ENCODE measurements around the gene MTUS2.

The MTUS2 gene

DNA sequence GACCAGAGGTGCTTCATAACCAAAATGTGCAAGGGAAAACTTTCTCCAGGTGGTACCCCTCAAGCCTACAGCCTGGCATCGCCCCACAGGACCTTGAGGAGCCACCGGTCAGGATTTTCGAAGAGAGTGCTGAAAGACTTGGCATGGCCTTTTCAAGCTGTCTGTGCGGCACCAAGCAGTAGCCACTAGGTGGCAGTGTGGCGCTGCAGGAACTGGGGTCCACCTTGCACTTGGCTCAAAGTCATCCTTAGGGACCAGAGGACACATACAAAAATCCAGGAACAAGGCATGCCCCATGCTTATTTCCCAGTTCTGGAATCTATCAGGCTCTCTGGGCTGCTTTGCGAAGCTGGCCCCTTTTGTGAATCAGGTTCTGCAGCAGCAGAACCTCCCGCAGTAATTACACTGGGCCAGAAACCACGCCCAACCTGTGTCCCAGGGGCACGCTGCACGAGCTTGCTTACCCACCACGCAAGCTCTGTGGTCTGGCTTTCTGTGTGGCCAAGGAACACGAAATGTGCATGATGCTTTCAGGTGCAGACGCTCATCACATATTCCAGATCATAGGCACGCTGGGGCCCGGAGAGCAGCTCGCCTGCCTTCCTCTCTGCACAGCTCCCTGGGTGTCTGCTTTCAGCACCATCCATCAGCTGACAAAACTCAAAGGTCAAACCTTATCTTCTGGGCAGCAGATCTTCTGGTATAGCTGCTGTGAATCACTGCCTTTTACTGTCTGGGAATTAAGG, 688.2 kb downstream of the MTUS2 start:
- DNase-seq (ENCODE audit: low read depth), result peak; percentile 58

- no peak for DNase-seq (ENCODE audit: low read depth)
These were observed 688.7 kb downstream of the MTUS2 start for GRCh38 chr13:29508876-29509252.

- DNase-seq (ENCODE audit: low read depth), result peak; percentile 54
These were observed 690.0 kb downstream of the MTUS2 start for GRCh38 chr13:29509999-29510589.

GRCh38 chr13:29510651-29511084, 690.5 kb downstream of the MTUS2 start:
- DNase-seq (ENCODE audit: low read depth), result no peak

DNA sequence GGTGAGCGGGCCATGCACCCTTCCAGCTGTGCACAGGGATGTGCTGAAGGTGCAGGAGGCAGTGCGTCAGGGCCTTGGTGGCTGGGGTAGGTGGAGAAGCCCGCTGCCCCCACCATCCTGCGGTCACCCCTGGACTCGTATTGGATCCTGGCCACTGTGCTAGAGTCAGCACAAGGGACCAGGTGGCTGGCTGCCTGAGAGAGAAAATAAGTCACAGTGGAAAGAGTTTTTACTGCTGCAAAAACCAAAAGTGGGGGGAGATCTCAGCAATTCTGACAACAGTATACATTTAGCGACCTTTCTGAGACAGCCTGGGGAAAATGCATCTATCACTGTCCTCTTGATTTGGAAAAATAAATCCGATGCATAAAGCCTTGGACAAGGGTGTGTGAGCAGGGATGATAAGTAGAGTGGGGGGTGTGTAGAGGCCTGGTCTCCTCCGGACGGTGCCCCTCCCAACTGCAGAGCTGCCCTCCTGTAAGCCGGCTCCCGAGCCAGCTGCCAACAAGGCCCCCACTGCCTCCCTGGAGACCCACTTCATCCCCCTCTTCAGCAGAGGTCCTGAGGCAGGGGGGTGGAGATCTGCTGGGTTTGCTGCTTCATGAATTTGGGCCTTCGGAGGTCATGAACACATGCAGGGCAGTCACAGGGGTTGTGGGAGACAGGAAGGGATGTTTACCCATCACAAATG, 691.1 kb downstream of the MTUS2 start:
- DNase-seq (ENCODE audit: low read depth), result no peak

DNA sequence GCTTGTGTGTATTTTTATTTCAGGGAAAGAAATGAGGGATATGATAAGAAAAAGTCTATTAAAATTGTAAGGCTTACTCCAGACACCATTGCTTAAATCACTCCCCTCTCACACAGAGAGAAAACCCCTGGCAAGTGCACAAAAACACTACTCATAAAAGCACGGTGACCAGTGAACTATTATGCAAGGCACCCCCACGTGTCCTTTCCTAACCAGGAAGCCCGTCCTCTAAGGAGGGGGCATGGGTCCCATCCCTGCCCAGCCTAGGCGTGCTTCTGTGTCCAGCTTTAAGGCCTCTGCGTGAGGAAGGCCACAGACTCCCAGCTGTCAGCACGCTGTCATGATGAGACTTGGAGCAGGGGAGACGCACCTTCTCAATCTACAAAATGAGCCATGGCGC, 691.8 kb downstream of the MTUS2 start:
- DNase-seq (ENCODE audit: low read depth), result no peak

DNA sequence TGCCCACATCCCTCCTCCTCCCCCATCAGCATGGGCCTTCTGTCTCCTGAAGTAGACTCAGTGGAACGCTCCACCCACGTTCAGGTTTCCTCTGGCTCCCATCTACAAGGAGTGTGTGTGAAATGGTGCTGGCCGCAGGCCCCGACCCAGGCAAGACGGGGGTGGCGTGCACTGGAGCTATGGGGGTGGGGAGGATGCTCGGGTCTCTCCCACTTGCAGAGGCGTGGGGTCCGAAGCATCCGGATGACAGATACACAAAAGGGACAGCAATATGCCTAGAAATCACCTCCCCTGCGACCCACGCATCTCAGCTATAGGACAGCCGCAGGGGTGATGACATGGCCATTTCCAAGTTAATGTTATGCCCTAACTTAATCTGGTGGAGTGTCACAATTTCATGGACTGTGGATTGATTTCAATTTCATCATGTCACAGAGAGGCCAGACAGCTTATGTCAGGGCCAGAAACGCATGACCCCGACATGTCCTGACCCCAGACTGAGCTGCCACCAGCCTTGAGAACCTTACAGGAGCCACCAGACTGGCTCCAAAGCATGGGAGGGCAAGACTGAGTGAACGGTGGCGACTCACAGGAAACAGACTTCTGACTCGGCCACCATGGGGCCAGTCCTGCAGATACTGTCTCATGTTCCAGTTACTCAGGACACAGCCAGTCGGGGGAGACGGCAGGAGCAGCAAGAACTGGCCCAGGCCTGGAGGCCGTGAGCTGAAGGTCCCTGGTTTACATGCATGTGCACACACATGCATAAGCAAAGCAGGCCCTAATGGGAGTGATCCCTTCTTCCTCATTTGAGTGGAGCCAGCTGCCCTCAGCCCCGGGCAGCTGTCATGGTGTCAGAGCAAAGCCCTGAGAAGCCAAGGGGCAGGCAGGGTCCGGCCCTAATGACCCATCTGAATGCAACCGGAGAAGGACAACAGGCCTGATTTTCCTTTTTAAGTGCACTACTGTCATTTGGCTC, 693.2 kb downstream of the MTUS2 start:
- no peak for DNase-seq (ENCODE audit: low read depth)

DNA sequence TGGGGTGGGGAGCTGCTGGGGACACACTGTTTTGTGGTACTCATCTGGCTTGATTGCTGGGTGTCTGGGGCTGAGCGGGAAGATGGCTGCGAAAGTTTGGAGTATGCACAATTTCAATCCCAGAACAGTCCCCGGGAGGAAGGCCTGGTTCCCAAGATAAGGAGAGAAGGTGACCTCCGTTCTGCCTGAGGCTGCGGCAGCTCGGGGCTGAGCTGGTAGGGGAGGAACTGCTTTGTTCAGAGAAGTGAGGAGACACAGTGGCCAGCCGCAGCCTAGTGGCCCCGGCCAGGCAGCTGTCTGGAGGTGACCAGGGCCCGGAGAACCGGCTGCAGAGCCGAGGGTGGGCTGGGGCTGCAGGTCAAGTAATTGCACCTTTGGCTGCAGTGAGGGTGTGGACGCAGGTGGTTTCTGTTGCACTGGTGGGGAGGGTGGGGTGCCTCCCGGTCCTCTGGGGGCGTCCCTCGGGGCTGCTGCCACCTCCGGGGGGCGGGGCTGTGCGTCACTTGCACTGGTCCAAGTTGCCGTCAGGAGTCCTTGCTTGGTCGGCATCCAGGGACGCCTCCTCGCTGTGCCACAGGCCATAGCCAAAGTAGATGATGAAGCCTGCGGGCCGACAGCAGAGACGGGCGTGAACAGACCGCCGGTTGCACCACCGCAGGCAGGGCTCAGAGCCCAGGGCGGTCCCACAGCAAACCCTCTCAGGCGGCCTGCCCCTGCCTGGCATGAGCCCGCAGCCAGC, 694.0 kb downstream of the MTUS2 start:
- DNase-seq (ENCODE audit: low read depth), result no peak

DNA sequence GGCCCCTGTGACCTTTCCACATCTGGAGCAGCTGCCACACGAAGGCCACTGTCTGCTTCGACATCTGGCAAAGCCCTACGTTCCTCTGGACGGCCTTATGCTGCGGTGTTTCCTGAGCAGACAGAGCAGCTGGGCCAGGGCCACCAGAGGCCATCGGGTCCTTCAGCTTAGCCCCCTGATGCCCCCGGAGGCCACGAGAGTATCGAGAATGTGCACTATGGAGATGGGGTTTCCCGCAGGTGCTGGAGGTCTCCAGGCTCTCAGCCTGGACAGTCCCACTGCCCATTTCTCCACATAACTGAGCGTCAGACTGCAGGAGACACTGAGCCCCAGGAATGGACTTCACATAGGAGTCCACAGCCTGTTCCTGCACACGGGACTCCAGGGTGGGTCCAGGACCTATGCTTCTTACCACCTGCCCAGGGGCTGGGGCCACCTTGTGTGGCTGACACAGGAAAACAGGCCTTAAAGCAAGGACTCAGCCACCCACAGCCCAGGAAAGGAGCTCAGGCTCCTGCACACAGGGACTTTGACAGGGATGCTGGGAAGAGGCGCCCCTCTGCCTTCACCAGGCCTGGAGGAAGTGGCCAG, 694.7 kb downstream of the MTUS2 start:
- no peak for DNase-seq (ENCODE audit: low read depth)

DNA sequence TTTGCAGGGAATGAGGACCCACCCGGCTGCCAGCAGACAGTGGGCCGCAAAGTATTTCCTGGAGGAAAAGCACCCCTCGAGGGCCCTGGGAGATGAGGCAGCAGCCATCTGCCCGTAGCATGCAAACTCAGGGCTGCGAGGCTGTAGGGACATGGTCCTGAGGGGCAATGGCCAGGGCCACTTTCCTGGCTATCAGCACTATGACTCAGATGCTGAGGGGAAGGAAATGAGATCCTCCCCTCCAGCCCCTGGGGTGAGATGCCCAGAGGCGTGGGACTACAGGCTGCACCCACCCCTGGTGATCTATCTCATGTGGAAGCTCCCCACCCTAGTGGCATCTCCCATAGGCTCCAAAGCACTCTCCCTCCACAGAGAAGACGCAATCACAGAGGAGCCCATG, 695.2 kb downstream of the MTUS2 start:
- no peak for DNase-seq (ENCODE audit: low read depth)

DNA sequence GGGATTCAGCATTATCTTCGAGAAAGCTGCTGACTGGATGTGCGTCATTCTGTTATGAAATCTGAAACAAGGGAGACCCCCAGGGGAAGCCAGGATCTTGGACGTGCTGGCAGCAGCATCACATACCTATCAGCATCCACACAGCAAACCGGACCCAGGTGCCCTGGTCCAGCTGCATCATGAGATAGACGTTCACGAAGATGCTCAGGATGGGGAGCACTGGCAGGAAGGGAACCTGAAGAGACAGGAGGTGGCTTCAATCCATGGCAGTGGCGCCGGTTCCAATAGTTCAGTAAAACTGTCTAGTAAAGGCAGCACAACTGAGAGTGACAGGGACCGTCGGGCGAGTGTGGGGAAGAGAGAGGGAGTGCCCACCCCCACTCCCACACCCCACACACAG, 695.9 kb downstream of the MTUS2 start:
- no peak for DNase-seq (ENCODE audit: low read depth)

DNA sequence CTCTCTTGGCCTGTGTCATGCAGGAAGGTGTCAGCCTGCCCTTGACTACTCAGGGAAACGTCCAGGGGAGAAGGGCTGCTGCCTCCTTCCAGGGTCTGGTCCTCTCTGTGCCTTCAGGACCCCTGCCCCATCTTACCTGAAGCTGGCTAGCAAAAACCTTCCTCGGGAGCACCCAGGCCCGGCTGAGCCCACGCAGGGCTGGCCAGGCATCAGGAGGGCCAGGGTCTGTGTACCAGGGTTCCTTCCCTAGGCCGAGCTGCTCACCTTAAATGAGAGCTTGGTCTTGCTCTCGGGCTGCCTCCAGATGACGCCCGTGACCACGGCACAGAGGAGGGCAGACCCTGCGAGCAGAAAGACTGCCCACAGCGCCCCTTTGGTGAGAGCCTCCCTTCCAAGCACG, 696.7 kb downstream of the MTUS2 start:
- no peak for DNase-seq (ENCODE audit: low read depth)

GRCh38 chr13:29519921-29520320, 699.8 kb downstream of the MTUS2 start:
- no peak for DNase-seq (ENCODE audit: low read depth)

DNA sequence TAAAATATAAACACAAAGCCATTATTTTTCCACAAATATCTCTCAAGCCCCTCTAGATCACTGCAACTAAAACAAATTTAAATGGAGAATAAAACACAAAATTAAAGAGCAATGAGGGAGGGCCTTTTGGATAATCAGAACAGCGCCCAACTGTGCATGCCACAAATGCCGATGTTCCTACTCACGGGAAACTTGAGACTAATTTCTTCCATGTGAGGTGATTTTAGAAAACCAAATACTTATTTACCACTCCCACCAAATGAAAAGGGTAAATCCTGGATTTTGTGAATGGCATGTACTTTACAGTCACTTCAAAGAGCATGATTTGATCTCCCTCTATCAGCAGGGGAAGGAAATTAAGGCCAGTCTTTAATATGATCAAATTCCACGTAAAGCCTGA, 700.5 kb downstream of the MTUS2 start:
- DNase-seq (ENCODE audit: low read depth), result peak; percentile 55

DNA sequence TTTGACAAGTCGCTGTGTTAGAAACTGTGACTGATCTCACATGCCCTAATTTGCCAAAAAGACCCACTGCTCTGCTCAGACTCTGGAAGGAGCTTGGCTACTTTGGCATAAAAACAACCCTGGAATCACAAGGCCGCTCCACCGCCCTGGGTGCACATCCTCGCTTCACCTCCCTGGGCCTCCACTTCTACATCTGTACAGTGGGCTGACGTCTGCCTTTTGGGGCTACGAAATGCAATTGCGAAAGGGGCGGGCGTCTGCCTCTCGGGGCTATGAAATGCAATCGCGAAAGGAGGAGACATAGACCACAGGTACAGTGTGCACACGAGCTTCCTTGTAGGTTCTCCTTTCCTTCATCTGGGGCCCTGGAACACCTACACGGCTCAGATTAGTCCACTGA, 701.2 kb downstream of the MTUS2 start:
- DNase-seq (ENCODE audit: low read depth), result no peak

DNA sequence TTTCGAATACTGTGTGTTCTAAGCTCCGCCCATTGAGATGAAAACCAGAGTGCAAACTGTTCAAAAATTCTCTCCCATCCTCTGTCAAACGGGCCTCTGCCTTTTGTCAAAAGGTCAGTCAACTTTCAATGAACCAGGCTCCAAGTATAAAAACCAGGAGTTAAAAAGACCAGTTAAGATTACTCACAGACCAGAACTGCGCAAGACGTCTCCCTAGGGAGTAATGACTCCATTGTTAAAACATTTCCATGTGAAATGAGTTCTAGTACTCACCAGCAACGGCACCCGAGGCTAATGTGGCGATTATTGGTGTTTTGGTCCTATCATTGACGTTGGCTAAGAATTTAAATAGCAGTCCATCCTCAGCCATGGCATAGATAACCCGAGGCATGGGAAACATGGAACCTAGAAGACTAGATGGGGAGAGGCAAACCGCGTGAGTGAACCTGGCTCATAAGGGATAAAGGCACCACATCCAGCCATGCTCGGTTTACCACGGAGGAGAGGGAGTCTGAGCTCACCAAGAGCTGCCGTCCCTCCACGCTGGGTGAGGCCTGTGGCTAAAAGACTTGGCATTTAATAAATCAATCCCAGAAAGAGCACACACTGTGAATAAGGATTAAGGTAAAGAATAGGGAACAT, 702.0 kb downstream of the MTUS2 start:
- peak; percentile 96 for DNase-seq (ENCODE audit: low read depth)

GRCh38 chr13:29523199-29523961, 703.2 kb downstream of the MTUS2 start:
- DNase-seq (ENCODE audit: low read depth), result peak; percentile 86

GRCh38 chr13:29524176-29524575, 704.0 kb downstream of the MTUS2 start:
- no peak for DNase-seq (ENCODE audit: low read depth)

DNA sequence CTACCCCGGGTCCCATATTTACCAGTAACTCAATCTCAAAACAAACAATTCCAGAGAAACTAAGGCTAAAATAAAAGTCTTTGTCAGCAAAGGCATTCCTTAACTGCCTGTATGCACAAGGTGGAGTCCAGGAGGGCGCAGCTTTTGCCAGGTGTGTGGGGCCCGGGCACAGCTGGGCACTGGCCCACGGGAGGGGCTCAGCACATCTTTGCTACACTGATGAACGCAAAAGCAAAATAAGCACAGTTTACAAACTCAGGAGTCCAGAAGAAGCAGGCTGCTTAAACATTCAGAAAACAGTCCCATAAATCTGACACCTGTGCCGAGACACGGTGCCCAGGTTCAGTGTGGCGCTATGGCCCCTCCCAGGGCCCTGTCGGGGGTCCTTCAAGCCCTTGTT, 704.5 kb downstream of the MTUS2 start:
- no peak for DNase-seq (ENCODE audit: low read depth)

GRCh38 chr13:29525757-29526156, 705.6 kb downstream of the MTUS2 start:
- DNase-seq (ENCODE audit: low read depth), result no peak
